Measurements from ENCODE around the gene UBE2J2.
A peak's percentile ranks its signal among the peaks of the same experiment; 100 is the strongest.

UBE2J2 gene

DNA sequence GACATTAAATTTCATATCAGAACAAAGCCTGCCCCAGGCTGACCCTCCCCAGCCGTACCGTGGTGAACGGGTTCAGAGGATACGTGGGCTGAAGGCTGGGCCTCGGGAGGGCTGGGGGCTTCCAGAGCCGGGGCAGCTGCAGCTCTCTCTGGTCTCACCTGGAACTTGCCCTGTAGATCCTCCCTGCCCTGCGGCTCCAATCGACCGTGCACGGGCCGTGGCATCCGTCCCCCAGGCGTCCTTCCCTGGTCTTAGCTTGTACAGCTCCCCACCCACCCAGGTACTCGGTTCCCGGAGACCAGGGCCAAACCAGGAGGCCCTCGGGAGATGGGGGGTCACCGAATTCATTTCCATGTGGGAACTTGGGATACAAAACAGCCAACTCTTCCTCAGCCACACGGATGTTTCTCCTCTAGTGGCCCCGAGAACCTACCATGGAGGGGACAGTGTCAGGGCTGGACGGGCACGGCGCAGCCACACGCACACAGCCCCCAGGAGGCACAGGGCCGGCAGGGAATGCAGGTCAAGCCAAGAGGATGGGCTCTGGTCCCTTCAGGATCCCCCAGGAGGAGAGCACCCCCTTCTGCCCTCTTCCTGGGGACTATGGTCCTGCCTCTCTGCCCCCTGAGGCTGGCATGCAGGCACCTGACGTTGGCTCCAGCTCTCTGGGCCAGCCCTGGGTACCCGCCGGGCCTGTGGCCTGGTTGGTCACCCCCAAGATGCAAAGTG lies 38.5 kb downstream of the UBE2J2 start:
- Histone ChIP-seq H3K36me3 (ENCODE audit: control insufficient read depth, insufficient read depth, low read length) (peaks cover 12% of the 10 kb centered on the region), H3K9me3 (ENCODE audit: control insufficient read depth, insufficient read depth, low read length) (no peaks in the 10 kb centered on the region), H3K27ac (ENCODE audit: low read depth, low read length) (no peak overlapping the region), H3K27me3 (ENCODE audit: control insufficient read depth, insufficient read depth, low read length) (no peaks in the 10 kb centered on the region), H3K4me1 (ENCODE audit: control insufficient read depth, insufficient read depth, low read length) (no peaks in the 10 kb centered on the region), H3K4me3 (ENCODE audit: low read depth, low read length) (no peak overlapping the region), H3K9ac (ENCODE audit: low read depth, low read length) (no peak overlapping the region)

DNA sequence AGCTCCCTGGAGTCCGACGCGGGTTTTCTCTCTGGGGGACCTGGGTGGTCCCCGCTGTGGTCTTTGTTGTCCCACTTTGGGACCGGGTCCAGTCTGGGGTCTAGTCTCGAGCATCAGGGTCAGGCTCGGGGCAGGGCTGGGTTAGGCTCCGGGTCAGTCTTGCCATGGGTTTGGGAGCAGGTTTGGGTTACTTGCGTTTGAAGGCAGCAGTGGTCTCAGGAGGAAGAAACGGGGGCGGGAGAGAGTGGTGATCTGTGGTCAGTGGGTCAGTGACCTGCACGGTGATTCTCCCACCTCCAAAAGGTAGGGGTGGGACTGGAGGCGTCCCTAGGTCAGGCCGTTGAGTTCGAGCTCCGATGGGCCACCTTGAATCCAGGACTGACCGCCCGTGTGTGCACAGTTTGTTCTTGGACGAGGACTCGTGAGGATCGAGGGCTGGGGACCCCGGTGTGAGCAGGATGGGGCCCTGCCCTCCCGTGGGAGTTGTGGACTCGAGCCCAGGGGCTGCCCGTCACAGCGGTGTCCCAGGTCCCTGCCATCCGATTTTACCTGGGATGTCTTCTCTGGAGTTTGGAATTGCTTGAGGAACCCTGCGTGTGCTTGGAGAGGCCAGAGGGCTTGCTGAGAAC lies 39.4 kb downstream of the UBE2J2 start:
- Histone ChIP-seq H3K27me3 (ENCODE audit: control insufficient read depth, insufficient read depth, low read length) (no peaks in the 10 kb centered on the region), H3K9ac (ENCODE audit: low read depth, low read length) (no peak overlapping the region), H3K4me3 (ENCODE audit: low read depth, low read length) (no peak overlapping the region), H3K9me3 (ENCODE audit: control insufficient read depth, insufficient read depth, low read length) (no peaks in the 10 kb centered on the region), H3K4me1 (ENCODE audit: control insufficient read depth, insufficient read depth, low read length) (no peaks in the 10 kb centered on the region), H3K27ac (ENCODE audit: low read depth, low read length) (no peak overlapping the region), H3K36me3 (ENCODE audit: control insufficient read depth, insufficient read depth, low read length) (peaks cover 12% of the 10 kb centered on the region)

DNA sequence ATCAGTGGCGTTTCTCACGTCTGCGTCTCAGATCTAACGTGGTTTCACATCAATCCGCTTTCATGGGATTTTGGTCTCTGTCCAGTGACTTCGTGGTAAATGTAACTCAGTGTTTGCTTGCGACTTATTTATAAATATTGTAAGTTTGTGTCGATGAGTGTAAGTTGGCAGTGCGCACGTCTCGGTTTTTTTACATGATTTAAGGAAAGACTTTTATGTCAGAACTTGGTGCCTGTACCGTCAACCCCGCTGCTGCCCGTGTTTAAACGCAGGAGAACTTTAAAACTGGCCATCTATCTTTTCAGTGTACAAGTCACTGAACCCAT lies 40.1 kb downstream of the UBE2J2 start:
- no peak overlapping the region for H3K27ac ChIP-seq (ENCODE audit: low read depth, low read length)
- H3K4me3 ChIP-seq (ENCODE audit: low read depth, low read length): no peak overlapping the region
- no peaks in the 10 kb centered on the region for H3K27me3 ChIP-seq (ENCODE audit: control insufficient read depth, insufficient read depth, low read length)
- peaks cover 18% of the 10 kb centered on the region for H3K36me3 ChIP-seq (ENCODE audit: control insufficient read depth, insufficient read depth, low read length)
- H3K4me1 ChIP-seq (ENCODE audit: control insufficient read depth, insufficient read depth, low read length): no peaks in the 10 kb centered on the region
- H3K9ac ChIP-seq (ENCODE audit: low read depth, low read length): no peak overlapping the region
- no peaks in the 10 kb centered on the region for H3K9me3 ChIP-seq (ENCODE audit: control insufficient read depth, insufficient read depth, low read length)

DNA sequence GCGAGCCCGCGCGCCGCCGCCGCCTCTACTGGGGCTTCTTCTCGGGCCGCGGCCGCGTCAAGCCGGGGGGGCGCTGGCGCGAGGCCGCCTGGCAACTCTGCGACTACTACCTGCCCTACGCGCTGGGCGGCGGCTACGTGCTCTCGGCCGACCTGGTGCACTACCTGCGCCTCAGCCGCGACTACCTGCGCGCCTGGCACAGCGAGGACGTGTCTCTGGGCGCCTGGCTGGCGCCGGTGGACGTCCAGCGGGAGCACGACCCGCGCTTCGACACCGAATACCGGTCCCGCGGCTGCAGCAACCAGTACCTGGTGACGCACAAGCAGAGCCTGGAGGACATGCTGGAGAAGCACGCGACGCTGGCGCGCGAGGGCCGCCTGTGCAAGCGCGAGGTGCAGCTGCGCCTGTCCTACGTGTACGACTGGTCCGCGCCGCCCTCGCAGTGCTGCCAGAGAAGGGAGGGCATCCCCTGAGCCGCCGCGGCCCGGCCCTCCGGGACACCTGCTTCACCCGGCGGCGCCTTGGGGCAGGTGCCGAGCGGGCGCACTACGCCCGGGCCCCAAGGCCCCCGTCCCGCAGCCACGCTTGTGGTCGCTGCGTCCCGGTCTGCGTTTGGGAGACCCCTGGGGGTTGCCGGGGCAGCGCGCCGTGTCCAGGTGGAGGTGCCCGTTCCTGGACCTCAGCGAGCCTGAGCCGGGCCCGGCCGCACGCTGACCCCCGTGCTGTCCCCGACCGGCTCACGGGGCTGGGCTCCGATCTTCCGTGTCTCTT lies 40.7 kb downstream of the UBE2J2 start:
- no peak overlapping the region for H3K27ac ChIP-seq (ENCODE audit: low read depth, low read length)
- H3K36me3 ChIP-seq (ENCODE audit: control insufficient read depth, insufficient read depth, low read length): peaks cover 24% of the 10 kb centered on the region
- H3K9me3 ChIP-seq (ENCODE audit: control insufficient read depth, insufficient read depth, low read length): no peaks in the 10 kb centered on the region
- H3K4me3 ChIP-seq (ENCODE audit: low read depth, low read length): peak overlapping the region; percentile 47; the same call in 1 of the 2 replicates
- H3K27me3 ChIP-seq (ENCODE audit: control insufficient read depth, insufficient read depth, low read length): no peaks in the 10 kb centered on the region
- no peaks in the 10 kb centered on the region for H3K4me1 ChIP-seq (ENCODE audit: control insufficient read depth, insufficient read depth, low read length)
- H3K9ac ChIP-seq (ENCODE audit: low read depth, low read length): no peak overlapping the region

DNA sequence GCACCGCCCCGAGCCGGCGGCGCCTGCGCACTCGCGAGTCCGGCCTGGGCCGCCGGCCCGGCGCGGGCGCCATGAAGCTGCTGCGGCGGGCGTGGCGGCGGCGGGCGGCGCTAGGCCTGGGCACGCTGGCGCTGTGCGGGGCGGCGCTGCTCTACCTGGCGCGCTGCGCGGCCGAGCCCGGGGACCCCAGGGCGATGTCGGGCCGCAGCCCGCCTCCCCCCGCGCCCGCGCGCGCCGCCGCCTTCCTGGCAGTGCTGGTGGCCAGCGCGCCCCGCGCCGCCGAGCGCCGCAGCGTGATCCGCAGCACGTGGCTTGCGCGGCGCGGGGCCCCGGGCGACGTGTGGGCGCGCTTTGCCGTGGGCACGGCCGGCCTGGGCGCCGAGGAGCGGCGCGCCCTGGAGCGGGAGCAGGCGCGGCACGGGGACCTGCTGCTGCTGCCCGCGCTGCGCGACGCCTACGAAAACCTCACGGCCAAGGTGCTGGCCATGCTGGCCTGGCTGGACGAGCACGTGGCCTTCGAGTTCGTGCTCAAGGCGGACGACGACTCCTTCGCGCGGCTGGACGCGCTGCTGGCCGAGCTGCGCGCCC lies 41.4 kb downstream of the UBE2J2 start, which contains the start of gene B3GALT6:
Gene B3GALT6, plus strand, starts transcription at position 30 of the 588 bp plus-strand sequence. Its CDS starts 42 bp downstream, at position 72.
- Histone ChIP-seq H3K4me3 (ENCODE audit: low read depth, low read length) (peak within 1 kb of the TSS; percentile 89), H3K9me3 (ENCODE audit: control insufficient read depth, insufficient read depth, low read length) (no peaks in the 10 kb centered on the region), H3K27ac (ENCODE audit: low read depth, low read length) (peak within 1 kb of the TSS; percentile 76), H3K9ac (ENCODE audit: low read depth, low read length) (peak within 1 kb of the TSS; percentile 69), H3K4me1 (ENCODE audit: control insufficient read depth, insufficient read depth, low read length) (no peaks in the 10 kb centered on the region), H3K36me3 (ENCODE audit: control insufficient read depth, insufficient read depth, low read length) (peaks cover 30% of the 10 kb centered on the region), H3K27me3 (ENCODE audit: control insufficient read depth, insufficient read depth, low read length) (no peaks in the 10 kb centered on the region)

DNA sequence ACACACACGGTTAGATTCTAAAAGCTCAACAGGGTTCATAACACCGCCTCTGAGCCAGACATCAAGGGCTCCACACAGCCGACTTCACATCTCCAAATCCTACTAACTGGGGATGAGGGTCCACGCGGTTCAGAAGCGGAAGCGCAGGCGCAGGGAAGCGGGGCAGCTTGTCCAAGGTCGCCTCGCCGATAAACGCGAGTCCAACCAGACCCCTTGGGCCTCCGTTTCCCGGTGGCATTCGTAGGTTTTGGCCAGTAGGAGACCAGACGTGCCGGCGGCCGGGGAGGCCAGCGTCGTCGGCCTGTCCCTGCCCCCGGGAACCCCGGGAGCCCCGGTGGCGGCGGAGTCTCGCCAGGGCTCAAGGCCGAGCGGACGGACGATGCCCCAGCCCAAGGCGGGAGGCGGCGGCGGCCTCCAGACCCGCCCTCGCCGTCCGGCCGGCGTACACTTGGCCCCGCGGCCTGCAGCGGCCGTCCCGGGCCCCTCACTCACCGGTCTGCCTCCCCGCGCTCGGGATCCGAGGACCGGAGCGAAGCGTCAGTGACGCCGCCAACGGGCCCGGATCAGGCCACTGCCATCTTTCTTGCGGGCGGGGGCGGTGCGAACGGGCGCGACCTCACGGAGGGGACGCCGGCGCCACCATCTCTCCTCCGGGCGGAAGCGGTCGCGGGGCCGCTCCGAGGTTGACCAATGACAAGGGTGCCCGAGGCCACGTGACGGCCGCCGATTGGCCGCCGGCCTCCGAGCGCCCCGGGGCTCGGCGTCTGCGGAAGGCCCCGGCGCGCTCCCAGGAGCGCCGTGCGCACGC lies 42.0 kb downstream of the UBE2J2 start, which contains the start of gene SDF4:
Gene SDF4, minus strand, starts transcription at position 602 of the 808 bp plus-strand sequence. CDS start 3,229 bp downstream, outside the sequence.
- Histone ChIP-seq H3K9ac (ENCODE audit: low read depth, low read length) (peak within 1 kb of the TSS; percentile 69), H3K9me3 (ENCODE audit: control insufficient read depth, insufficient read depth, low read length) (no peaks in the 10 kb centered on the region), H3K36me3 (ENCODE audit: control insufficient read depth, insufficient read depth, low read length) (peaks cover 34% of the 10 kb centered on the region), H3K4me1 (ENCODE audit: control insufficient read depth, insufficient read depth, low read length) (no peaks in the 10 kb centered on the region), H3K27ac (ENCODE audit: low read depth, low read length) (peak within 1 kb of the TSS; percentile 76), H3K27me3 (ENCODE audit: control insufficient read depth, insufficient read depth, low read length) (no peaks in the 10 kb centered on the region), H3K4me3 (ENCODE audit: low read depth, low read length) (peak within 1 kb of the TSS; percentile 89)

DNA sequence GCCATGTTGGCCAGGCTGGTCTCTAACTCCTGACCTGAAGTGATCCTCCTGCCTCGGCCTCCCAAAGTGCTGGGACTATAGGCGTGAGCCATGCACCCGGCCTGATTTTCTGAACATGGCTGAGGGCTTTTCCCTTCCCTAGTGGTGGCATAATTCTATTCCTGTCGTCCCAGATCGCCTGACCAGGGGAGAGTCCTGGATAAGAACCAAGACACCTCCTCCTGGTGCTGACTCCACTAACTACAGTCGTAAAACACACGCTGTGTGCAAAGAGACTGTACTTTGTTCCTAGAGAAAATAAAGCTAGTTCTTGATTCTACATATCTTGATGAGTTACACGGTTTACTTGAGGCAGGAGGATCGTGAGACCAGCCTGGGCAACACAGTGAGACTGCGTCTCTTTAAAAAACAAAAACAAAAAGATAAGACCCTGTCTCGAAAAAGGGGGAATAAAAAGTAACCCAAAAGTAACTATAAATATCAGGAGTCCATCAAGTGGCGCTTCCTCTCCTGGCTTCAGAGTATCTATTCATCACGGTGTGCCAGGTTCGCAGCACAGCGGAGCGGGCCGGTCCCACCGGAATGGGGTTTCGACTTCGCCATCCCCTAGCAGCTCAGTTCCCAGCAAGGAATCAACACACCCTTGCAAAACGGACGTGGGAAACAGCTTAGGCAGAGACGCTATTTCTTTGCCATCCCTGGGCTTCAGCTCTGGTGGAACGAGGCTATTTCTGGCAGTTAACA lies 42.8 kb downstream of the UBE2J2 start:
- H3K4me3 ChIP-seq (ENCODE audit: low read depth, low read length): peak overlapping the region; percentile 89
- peak overlapping the region; percentile 69 for H3K9ac ChIP-seq (ENCODE audit: low read depth, low read length)
- H3K4me1 ChIP-seq (ENCODE audit: control insufficient read depth, insufficient read depth, low read length): no peaks in the 10 kb centered on the region
- peaks cover 34% of the 10 kb centered on the region for H3K36me3 ChIP-seq (ENCODE audit: control insufficient read depth, insufficient read depth, low read length)
- H3K9me3 ChIP-seq (ENCODE audit: control insufficient read depth, insufficient read depth, low read length): no peaks in the 10 kb centered on the region
- H3K27me3 ChIP-seq (ENCODE audit: control insufficient read depth, insufficient read depth, low read length): no peaks in the 10 kb centered on the region
- H3K27ac ChIP-seq (ENCODE audit: low read depth, low read length): peak overlapping the region; percentile 76

DNA sequence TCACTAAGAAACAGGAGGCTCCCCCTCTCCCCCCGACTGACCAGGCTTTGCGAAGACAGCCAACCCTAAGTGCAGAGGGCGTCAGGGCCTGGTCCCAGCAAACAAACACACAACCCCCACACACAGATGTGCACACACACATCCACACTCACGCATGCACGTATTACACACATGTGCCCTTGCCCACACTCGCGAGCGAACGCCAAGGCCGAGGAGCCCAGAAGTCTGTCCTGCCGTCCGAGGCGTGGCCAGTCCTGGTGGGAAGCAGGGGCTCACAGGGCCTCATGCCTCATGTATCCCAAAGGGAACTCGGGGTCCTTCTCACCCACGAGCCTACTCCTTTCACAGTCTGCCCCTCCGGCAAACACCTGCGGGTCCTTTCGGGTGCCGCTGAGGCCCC lies 43.9 kb downstream of the UBE2J2 start:
- H3K4me1 ChIP-seq (ENCODE audit: control insufficient read depth, insufficient read depth, low read length): no peaks in the 10 kb centered on the region
- no peak overlapping the region for H3K27ac ChIP-seq (ENCODE audit: low read depth, low read length)
- peaks cover 39% of the 10 kb centered on the region for H3K36me3 ChIP-seq (ENCODE audit: control insufficient read depth, insufficient read depth, low read length)
- H3K9ac ChIP-seq (ENCODE audit: low read depth, low read length): no peak overlapping the region
- no peaks in the 10 kb centered on the region for H3K27me3 ChIP-seq (ENCODE audit: control insufficient read depth, insufficient read depth, low read length)
- no peak overlapping the region for H3K4me3 ChIP-seq (ENCODE audit: low read depth, low read length)
- H3K9me3 ChIP-seq (ENCODE audit: control insufficient read depth, insufficient read depth, low read length): no peaks in the 10 kb centered on the region

DNA sequence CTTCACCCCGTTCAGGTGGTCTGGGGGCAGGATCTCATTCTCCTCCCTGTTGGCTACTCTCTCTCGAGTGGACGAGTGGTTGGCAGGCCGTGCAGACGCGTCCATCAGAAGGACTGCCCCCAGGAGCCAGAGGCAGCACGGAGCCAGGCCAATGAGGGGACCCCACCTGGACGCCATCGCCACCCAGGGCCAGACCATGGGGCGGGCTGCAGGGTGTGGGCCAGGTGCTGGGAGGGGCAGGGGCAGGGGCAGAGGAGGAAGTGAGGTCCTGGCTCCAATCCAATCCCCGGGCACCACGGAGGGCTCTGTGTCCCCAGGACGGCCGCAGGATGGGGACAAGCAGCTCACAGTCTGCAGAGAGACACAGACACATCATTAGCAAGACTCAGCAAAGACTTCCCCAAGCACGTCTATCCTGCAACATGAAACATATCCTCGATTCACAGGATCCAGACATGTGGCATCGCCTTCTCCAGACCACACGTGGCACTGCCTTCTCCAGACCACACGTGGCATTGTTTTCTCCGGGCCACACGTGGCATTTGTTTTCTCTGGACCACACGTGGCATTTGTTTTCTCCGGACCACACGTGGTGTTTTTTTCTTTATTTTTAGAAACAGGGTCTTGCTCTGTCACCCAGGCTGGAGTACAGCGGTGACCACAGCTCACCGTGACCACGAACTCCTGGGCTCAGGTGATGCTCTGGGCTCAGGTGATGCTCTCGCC lies 44.9 kb downstream of the UBE2J2 start:
- no peak overlapping the region for H3K4me3 ChIP-seq (ENCODE audit: low read depth, low read length)
- H3K36me3 ChIP-seq (ENCODE audit: control insufficient read depth, insufficient read depth, low read length): peaks cover 31% of the 10 kb centered on the region
- H3K9ac ChIP-seq (ENCODE audit: low read depth, low read length): no peak overlapping the region

More for the DNA sequence above, 44.9 kb downstream of the UBE2J2 start:
- H3K4me1 ChIP-seq (ENCODE audit: control insufficient read depth, insufficient read depth, low read length): no peaks in the 10 kb centered on the region
- H3K27me3 ChIP-seq (ENCODE audit: control insufficient read depth, insufficient read depth, low read length): no peaks in the 10 kb centered on the region
- no peaks in the 10 kb centered on the region for H3K9me3 ChIP-seq (ENCODE audit: control insufficient read depth, insufficient read depth, low read length)
- H3K27ac ChIP-seq (ENCODE audit: low read depth, low read length): no peak overlapping the region
